Psoas muscle (tissue), 8 donors: ENCODE data around the gene RPL37A. TPM values are rescaled to one million over a fixed set of nuclear protein-coding genes. Genes with fewer than 3 reads are reported as not detected.

ENCODE experiments used
- ATAC-seq, 4 donors: fragments of 200-7000 bp; cut with Tn5 transposase; one replicate each; pipeline ENCODE4 v1.9.1; 2020; ENCODE audit warnings: moderate library complexity in 3 of 4, mild to moderate bottlenecking in 2 of 4
- DNase-seq, 2 donors: peaks; one replicate each; pipeline ENCODE4 v3.0.0-alpha.2; 2020
- H3K27ac ChIP-seq: fragments of 200-600 bp; one replicate; pipeline ENCODE4 v1.8.0; 2022
- H3K27me3 ChIP-seq, 3 donors: fragments of 200-600 bp in 1 of 3; one replicate each; pipeline versions ENCODE4 v1.6.1 to v1.8.0; 2013 to 2022; ENCODE audit warnings: low read length in 2 of 3, mild to moderate bottlenecking in 2 of 3, moderate library complexity in 1 of 3; ENCODE audit not compliant: insufficient read depth in 3 of 3
- H3K36me3 ChIP-seq, 2 donors: fragments of 200-600 bp in 1 of 2; one replicate each; pipeline versions ENCODE4 v1.6.1 to v1.8.0; 2013 to 2022; ENCODE audit warnings: low read depth in 1 of 2, mild to moderate bottlenecking in 1 of 2, moderate library complexity in 1 of 2; ENCODE audit not compliant: insufficient read depth in 1 of 2
- H3K4me1 ChIP-seq: fragments of 200-600 bp; one replicate; pipeline ENCODE4 v1.8.0; 2022
- H3K4me3 ChIP-seq: fragments of 200-600 bp; one replicate; pipeline ENCODE4 v1.8.0; 2022; ENCODE audit warnings: mild to moderate bottlenecking
- H3K9me3 ChIP-seq: fragments of 200-600 bp; one replicate; pipeline ENCODE4 v1.8.0; 2022
- WGBS, 3 donors: extraction: QIAGEN DNeasy Blood & Tissue Kit; methylation state at CpG; one replicate each; pipeline versions ENCODE4 v1.1.6 to v1.1.7; 2013; 5-methylcytosine and 5-hydroxymethylcytosine counted together
- intact Hi-C, 2 donors: fragments of 100-400 bp; cut with DNase I; formaldehyde crosslinking; loops; one replicate each; pipeline versions ENCODE4 v1.11.0 to v1.14.2; 2022
- polyA plus RNA-seq, 3 donors: library from polyadenylated mRNA; stranded (reverse); fragments of 200-250 nt; gene quantifications; one replicate each; pipeline ENCODE4 v1.2.3, GENCODE V29; 2013
- total RNA-seq, 4 donors: library from RNA; stranded (reverse); fragmentation: NEBNext Ultra II Directional in 2 of 4; extraction: Animal tissue kit (Norgen Biotek cat#: 25700) in 2 of 4; gene quantifications; one replicate each; pipeline versions ENCODE4 v1.2.1 to v1.2.4, GENCODE V29; 2021 to 2023
- TF ChIP-seq, protein P1 (sequence below): fragments of 200-600 bp; IDR thresholded peaks from one replicate; pipeline ENCODE4 v1.8.0; 2022; ENCODE audit warnings: antibody characterized with exemption
- donor health status: healthy with polysubstance abuse.
- donor health status: DM: no; HTN: no; CAD: no; lungs with moderate emphysema.
- donor health status: Bipolar disorder and iron deficiency.
- donor health status: healthy.
- donor health status: DM: yes; HTN: yes; CAD: no.
- donor health status: DM: no; HTN: no; CAD: no.
- donor health status: DM: no; HTN: no; CAD: no.
- donor health status: DM: yes; HTN: yes; CAD: no.

Gene RPL37A
- total and polyA plus RNA-seq, 7 donors: 2,701 to 6,936 (median 3,343) TPM

DNA sequence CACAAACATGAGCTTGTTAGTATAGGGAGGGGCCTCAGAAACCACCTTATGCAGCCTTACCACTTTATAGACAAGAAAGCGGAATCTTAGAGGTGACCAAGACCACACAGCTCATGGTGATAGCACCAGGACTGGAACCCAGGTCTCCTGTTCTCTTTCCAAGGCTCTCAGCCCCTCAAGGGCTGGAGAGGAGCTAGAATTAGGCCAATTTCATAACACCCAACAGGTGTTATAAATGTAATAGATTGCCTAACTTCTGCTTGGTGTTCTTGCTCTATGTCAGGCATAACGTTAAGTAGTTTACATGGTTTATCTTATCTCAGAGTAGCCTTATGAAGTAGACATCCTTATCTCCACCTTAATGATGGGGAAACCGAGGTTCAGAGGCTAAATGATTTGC lies 42.9 kb downstream of the RPL37A start:
- no peak overlapping the region for H3K27ac ChIP-seq
- TF ChIP-seq, protein P1, sequence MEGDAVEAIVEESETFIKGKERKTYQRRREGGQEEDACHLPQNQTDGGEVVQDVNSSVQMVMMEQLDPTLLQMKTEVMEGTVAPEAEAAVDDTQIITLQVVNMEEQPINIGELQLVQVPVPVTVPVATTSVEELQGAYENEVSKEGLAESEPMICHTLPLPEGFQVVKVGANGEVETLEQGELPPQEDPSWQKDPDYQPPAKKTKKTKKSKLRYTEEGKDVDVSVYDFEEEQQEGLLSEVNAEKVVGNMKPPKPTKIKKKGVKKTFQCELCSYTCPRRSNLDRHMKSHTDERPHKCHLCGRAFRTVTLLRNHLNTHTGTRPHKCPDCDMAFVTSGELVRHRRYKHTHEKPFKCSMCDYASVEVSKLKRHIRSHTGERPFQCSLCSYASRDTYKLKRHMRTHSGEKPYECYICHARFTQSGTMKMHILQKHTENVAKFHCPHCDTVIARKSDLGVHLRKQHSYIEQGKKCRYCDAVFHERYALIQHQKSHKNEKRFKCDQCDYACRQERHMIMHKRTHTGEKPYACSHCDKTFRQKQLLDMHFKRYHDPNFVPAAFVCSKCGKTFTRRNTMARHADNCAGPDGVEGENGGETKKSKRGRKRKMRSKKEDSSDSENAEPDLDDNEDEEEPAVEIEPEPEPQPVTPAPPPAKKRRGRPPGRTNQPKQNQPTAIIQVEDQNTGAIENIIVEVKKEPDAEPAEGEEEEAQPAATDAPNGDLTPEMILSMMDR: no peak
- no peaks in the 10 kb centered on the region for H3K27me3 ChIP-seq
- ATAC-seq: peak in 1 of 4 donors; percentile 33
- H3K4me3 ChIP-seq: no peak overlapping the region
- intact Hi-C loops: no loop called here
- peaks cover 15% of the 10 kb centered on the region for H3K4me1 ChIP-seq
- no peak for DNase-seq
- WGBS, 3 donors: 78 to 87% (median 78%) methylated on average over 3 of the region's 3 CpGs
- no peaks in the 10 kb centered on the region for H3K9me3 ChIP-seq
- H3K36me3 ChIP-seq: no peaks in the 10 kb centered on the region

DNA sequence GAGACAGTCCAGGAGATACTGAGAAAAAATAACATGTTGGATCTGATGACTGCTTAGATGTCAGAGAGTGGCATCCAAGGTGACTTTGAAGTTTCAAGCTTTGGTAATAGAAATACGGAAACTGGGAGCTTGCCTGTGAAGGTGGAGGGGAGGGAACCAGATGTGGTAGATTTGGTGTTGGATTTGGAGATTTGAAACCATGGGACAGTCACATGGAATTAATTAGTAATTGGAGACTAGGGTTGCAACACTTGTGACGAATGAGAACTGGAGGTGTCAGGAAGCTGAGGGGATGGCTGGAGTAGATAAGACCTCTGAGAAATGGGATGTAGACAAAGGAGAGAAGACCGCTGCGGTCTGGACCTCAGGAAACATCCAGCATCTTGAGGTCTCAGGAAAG lies 46.7 kb downstream of the RPL37A start:
- TF ChIP-seq, protein P1: no peak
- H3K27ac ChIP-seq: no peak overlapping the region
- no peaks in the 10 kb centered on the region for H3K27me3 ChIP-seq
- DNase-seq: no peak
- H3K9me3 ChIP-seq: no peaks in the 10 kb centered on the region
- peaks cover 11% of the 10 kb centered on the region for H3K4me1 ChIP-seq
- 67 to 78% (median 68%) methylated on average over 4 of the region's 4 CpGs for WGBS, 3 donors
- no peak for ATAC-seq
- H3K4me3 ChIP-seq: no peak overlapping the region
- H3K36me3 ChIP-seq: no peaks in the 10 kb centered on the region
- intact Hi-C loops: no loop called here

DNA sequence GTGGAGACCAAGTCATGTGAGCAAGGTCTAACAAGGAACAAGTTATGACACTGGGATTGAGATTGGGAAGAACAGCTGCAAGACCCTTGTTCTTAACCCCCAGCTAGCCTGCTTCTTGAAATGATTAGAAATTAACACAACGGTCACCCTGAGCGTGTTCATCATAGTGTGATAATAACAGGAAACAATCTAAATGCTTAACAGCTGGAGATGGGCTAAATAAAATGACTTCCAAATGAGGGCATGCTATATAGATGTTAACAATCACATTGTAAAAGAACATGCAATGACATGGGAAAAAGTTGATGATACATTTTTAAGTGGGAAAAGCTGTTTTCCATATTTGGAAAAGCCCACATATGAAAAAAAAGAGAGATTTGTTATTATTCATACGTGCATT lies 47.6 kb downstream of the RPL37A start:
- TF ChIP-seq, protein P1: no peak
- Histone ChIP-seq H3K9me3 (no peaks in the 10 kb centered on the region), H3K27ac (no peak overlapping the region), H3K4me1 (peaks cover 11% of the 10 kb centered on the region), H3K36me3 (no peaks in the 10 kb centered on the region), H3K27me3 (no peaks in the 10 kb centered on the region), H3K4me3 (no peak overlapping the region)
- DNase-seq (no peak), ATAC-seq (no peak)
- 75 to 79% (median 79%) methylated on average over 3 of the region's 3 CpGs for WGBS, 3 donors
- intact Hi-C loops: no loop called here

DNA sequence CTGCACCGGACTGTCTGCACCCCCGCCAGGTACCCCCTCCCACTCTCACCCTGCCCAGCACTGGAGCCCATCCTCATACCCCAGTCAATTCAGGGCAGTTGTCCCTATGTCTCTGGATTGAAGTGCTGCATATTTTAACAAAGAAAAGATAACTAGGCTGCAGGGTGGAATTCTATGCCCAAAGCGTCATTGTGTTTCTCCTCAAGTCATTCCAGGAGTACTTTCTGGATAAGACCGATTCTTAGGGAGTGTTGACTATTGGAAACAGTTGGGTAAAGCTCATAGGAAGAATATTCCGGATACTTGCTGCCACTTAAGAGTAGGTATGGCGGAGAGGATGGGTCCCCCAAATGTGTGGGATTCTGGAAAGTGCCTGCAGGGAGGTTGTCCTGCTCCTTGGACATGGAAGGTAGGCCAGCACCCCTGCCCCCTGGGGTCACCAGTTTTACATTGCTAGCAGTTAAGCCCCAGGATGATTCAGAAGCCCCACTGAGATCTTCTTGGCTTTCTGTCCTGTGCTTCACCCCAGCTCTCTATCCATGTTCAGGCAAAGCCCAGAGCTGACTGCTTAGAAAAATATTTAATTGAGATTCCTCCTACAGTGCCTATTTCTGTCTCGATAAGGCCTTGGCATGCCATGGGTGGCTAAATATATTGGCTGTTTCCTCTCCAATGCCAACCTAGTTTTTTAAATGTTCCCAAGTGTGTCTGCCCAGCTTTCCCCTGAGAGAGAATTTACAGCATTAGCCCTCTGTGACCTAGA lies 48.2 kb downstream of the RPL37A start:
- Histone ChIP-seq H3K4me1 (peaks cover 10% of the 10 kb centered on the region), H3K27ac (no peak overlapping the region), H3K4me3 (no peak overlapping the region), H3K27me3 (no peaks in the 10 kb centered on the region), H3K36me3 (no peaks in the 10 kb centered on the region), H3K9me3 (no peaks in the 10 kb centered on the region)
- 80 to 82% (median 81%) methylated on average over 7 of the region's 7 CpGs for WGBS, 3 donors
- DNase-seq (no peak), ATAC-seq (peak; percentile 25 to 72 (median 48))
- TF ChIP-seq, protein P1: no peak
- intact Hi-C loops: no loop called here

DNA sequence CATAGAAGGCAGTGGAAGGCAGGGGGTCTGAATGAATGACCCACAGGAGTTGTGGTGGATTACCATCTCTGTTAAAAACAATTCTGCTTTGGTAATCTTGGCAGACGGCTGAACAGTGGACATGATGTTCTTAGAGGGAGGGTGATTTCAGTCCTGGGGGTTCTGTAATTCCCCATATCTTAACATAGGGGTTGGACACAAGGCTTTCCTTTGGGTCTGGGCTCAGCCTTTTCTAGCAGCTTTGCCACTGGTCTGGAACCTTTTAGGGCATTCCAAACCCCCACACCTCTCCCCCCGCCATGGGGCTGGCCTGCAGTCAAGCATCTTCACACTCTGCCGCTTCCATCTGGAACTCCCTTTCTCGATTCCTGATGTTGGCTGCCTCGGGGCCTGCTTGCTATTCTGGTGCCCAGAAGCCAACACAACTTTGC lies 50.3 kb downstream of the RPL37A start:
- intact Hi-C loops: no loop called here
- H3K4me1 ChIP-seq: peaks cover 13% of the 10 kb centered on the region
- no peak overlapping the region for H3K4me3 ChIP-seq
- no peak overlapping the region for H3K27ac ChIP-seq
- ATAC-seq (no peak), DNase-seq (no peak)
- H3K9me3 ChIP-seq: no peaks in the 10 kb centered on the region
- WGBS, 3 donors: 47 to 52% (median 49%) methylated on average over 5 of the region's 5 CpGs
- TF ChIP-seq, protein P1: no peak
- no peaks in the 10 kb centered on the region for H3K36me3 ChIP-seq
- H3K27me3 ChIP-seq: no peaks in the 10 kb centered on the region
